ENCODE measurements around the gene NOXO1. TPM values are rescaled to one million over a fixed set of nuclear protein-coding genes. Genes with fewer than 3 reads are reported as not detected.

NOXO1 gene
- polyA plus RNA-seq, 1 donor from 2014 or later, result 8.5 TPM

DNA sequence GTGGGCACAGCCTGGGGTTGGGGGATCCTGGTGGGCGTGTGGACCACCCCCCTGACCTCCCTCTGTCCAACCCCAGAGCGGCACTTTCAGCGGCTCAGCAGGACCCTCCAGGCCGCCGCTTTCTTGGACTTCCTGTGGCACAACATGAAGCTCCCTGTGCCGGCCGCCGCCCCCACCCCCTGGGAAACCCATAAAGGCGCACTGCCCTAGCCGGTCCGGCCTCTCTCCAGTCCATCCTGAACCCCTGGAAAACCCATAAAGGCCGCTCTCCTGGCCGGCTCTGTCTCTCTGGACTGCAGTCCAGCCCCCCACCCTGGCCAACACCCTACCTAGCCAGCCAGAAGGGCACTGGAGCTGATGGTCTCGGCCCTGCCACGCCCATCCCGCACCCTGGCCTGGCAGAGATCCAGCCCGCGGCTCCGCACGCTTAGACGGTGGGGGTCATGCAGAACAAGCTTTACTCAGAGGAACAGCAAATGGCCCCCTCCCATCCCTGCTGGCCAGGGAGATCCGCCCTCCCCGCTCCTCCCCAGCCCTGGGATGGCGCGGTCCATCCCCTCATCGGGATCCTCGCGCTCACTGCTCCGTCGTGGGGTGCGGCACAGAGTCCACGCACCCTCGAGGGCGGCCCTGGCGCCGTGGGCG, 2.7 kb downstream of the NOXO1 start:
- H3K9me3 ChIP-seq (ENCODE audit: low read length), result no peaks in the 10 kb centered on the region
- H3K27me3 ChIP-seq (ENCODE audit: insufficient read depth, low read depth, low read length), result peaks cover 29% of the 10 kb centered on the region
- H3K4me2 ChIP-seq (ENCODE audit: low read length), result no peak overlapping the region
- H3K9me2 ChIP-seq (ENCODE audit: insufficient read depth, low read length), result no peaks in the 10 kb centered on the region
- H3K4me3 ChIP-seq (ENCODE audit: low read length), result no peak overlapping the region
- TF ChIP-seq EZH2 (IDR thresholded peaks at IDR 0.05; ENCODE audit: borderline replicate concordance, insufficient read depth, low read length, poor library complexity, severe bottlenecking), result no peak
- TF ChIP-seq POLR2AphosphoS5 (IDR thresholded peaks at IDR 0.05), result no peak
- no peak for TF ChIP-seq EP300 (conservative IDR thresholded peaks at IDR 0.05; ENCODE audit: poor library complexity, severe bottlenecking)
- TF ChIP-seq MXI1 (conservative IDR thresholded peaks at IDR 0.05; ENCODE audit: poor library complexity, severe bottlenecking), result no peak
- TF ChIP-seq, protein P1, sequence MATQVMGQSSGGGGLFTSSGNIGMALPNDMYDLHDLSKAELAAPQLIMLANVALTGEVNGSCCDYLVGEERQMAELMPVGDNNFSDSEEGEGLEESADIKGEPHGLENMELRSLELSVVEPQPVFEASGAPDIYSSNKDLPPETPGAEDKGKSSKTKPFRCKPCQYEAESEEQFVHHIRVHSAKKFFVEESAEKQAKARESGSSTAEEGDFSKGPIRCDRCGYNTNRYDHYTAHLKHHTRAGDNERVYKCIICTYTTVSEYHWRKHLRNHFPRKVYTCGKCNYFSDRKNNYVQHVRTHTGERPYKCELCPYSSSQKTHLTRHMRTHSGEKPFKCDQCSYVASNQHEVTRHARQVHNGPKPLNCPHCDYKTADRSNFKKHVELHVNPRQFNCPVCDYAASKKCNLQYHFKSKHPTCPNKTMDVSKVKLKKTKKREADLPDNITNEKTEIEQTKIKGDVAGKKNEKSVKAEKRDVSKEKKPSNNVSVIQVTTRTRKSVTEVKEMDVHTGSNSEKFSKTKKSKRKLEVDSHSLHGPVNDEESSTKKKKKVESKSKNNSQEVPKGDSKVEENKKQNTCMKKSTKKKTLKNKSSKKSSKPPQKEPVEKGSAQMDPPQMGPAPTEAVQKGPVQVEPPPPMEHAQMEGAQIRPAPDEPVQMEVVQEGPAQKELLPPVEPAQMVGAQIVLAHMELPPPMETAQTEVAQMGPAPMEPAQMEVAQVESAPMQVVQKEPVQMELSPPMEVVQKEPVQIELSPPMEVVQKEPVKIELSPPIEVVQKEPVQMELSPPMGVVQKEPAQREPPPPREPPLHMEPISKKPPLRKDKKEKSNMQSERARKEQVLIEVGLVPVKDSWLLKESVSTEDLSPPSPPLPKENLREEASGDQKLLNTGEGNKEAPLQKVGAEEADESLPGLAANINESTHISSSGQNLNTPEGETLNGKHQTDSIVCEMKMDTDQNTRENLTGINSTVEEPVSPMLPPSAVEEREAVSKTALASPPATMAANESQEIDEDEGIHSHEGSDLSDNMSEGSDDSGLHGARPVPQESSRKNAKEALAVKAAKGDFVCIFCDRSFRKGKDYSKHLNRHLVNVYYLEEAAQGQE (IDR thresholded peaks at IDR 0.05; ENCODE audit: borderline replicate concordance), result no peak
- no peak for TF ChIP-seq RAD21 (conservative IDR thresholded peaks at IDR 0.05)
- no peak for TF ChIP-seq SMC3 (conservative IDR thresholded peaks at IDR 0.05; ENCODE audit: poor library complexity)
- no peak overlapping the region for H2AFZ ChIP-seq (ENCODE audit: low read depth, low read length)
- H4K20me1 ChIP-seq (ENCODE audit: insufficient read depth), result no peaks in the 10 kb centered on the region
- H3K9ac ChIP-seq (ENCODE audit: low read length), result no peak overlapping the region
- H3K27ac ChIP-seq (ENCODE audit: low read length), result no peak overlapping the region
- no peaks in the 10 kb centered on the region for H3F3A ChIP-seq (ENCODE audit: insufficient read depth, low read length, poor library complexity, severe bottlenecking)
- H3K36me3 ChIP-seq (ENCODE audit: insufficient read depth, low read length), result no peaks in the 10 kb centered on the region
- no peaks in the 10 kb centered on the region for H3K79me2 ChIP-seq (replicated peaks; ENCODE audit: insufficient read depth, low read length)

DNA sequence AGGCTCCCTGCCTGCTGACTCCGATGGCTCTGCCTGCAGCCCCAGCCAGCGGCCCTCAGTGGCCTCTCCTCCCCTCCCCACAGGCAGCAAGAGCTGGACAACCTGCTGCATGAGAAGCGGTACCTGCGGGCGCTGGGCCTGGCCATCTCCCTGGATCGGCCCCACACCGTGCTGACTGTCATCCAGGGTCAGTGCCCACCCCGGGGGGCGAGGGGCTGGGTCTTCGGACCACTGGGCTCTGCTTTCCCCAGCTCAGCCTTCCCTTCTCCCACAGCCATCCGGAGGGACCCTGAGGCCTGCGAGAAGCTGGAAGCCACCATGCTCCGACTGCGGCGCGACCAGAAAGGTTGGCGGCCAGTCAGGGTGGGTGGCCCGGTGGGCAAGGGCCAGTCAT, 3.4 kb downstream of the NOXO1 start:
- H3K36me3 ChIP-seq (ENCODE audit: insufficient read depth, low read length), result no peaks in the 10 kb centered on the region
- no peak overlapping the region for H3K9ac ChIP-seq (ENCODE audit: low read length)
- no peak overlapping the region for H2AFZ ChIP-seq (ENCODE audit: low read depth, low read length)
- no peak overlapping the region for H3K27ac ChIP-seq (ENCODE audit: low read length)
- no peaks in the 10 kb centered on the region for H3K9me3 ChIP-seq (ENCODE audit: low read length)
- H3K9me2 ChIP-seq (ENCODE audit: insufficient read depth, low read length), result no peaks in the 10 kb centered on the region
- peaks cover under 1% of the 10 kb centered on the region for H3K79me2 ChIP-seq (replicated peaks; ENCODE audit: insufficient read depth, low read length)
- no peaks in the 10 kb centered on the region for H3F3A ChIP-seq (ENCODE audit: insufficient read depth, low read length, poor library complexity, severe bottlenecking)
- TF ChIP-seq POLR2AphosphoS5 (IDR thresholded peaks at IDR 0.05), result no peak
- TF ChIP-seq EP300 (conservative IDR thresholded peaks at IDR 0.05; ENCODE audit: poor library complexity, severe bottlenecking), result no peak
- no peak for TF ChIP-seq TAF1 (IDR thresholded peaks at IDR 0.05; ENCODE audit: low read depth)
- no peak for TF ChIP-seq MXI1 (conservative IDR thresholded peaks at IDR 0.05; ENCODE audit: poor library complexity, severe bottlenecking)
- no peak for TF ChIP-seq CTCF (IDR thresholded peaks at IDR 0.05; ENCODE audit: poor library complexity, severe bottlenecking)
- TF ChIP-seq, protein P1 (IDR thresholded peaks at IDR 0.05; ENCODE audit: borderline replicate concordance), result no peak
- TF ChIP-seq EZH2 (IDR thresholded peaks at IDR 0.05; ENCODE audit: borderline replicate concordance, insufficient read depth, low read length, poor library complexity, severe bottlenecking), result no peak
- TF ChIP-seq RAD21 (conservative IDR thresholded peaks at IDR 0.05), result no peak
- TF ChIP-seq SMC3 (conservative IDR thresholded peaks at IDR 0.05; ENCODE audit: poor library complexity), result no peak
- H3K4me3 ChIP-seq (ENCODE audit: low read length), result no peak overlapping the region
- peaks cover 29% of the 10 kb centered on the region for H3K27me3 ChIP-seq (ENCODE audit: insufficient read depth, low read depth, low read length)
- no peak overlapping the region for H3K4me2 ChIP-seq (ENCODE audit: low read length)
- H4K20me1 ChIP-seq (ENCODE audit: insufficient read depth), result no peaks in the 10 kb centered on the region

All from neural cell (in vitro differentiated cells).